ENCODE results near the gene TREM1. TPM values are rescaled to one million over a fixed set of nuclear protein-coding genes. Genes with fewer than 3 reads are reported as not detected.

TREM1 gene
- not detected in 2 replicates for total RNA-seq
- long read RNA-seq, result 0 reads

GRCh38 chr6:41286544-41287346, at the start of gene TREM1:
Gene TREM1 (minus strand): TSS chr6:41286682. CDS start chr6:41286655, 27 bp downstream.
- peaks cover 11% of the 10 kb centered on the region for H3K4me1 Mint-ChIP-seq
- DNase-seq (ENCODE audit: low read depth, low spot score), result no peak
- peaks cover 3% of the 10 kb centered on the region for H3K9me3 Mint-ChIP-seq
- no peaks in the 10 kb centered on the region for H3K36me3 Mint-ChIP-seq (ENCODE audit: low read depth)
- TF ChIP-seq CTCF (conservative IDR thresholded peaks at IDR 0.05), result no peak
- H3K27ac Mint-ChIP-seq (ENCODE audit: unreplicated experiment), result no peak within 1 kb of the TSS
- H3K4me3 Mint-ChIP-seq, result no peak within 1 kb of the TSS
- no peaks in the 10 kb centered on the region for H3K27me3 Mint-ChIP-seq (ENCODE audit: low read depth)

GRCh38 chr6:41335943-41336342, 49.5 kb upstream of the TREM1 start:
- no peaks in the 10 kb centered on the region for H3K4me1 Mint-ChIP-seq
- no peak for TF ChIP-seq CTCF (conservative IDR thresholded peaks at IDR 0.05)
- no peaks in the 10 kb centered on the region for H3K36me3 Mint-ChIP-seq (ENCODE audit: low read depth)

GRCh38 chr6:41335296-41335695, 48.8 kb upstream of the TREM1 start, which contains the start of gene NCR2:
Gene NCR2 (plus strand): TSS chr6:41335608. CDS start chr6:41335877, 269 bp downstream.
- H3K9me3 Mint-ChIP-seq, result no peaks in the 10 kb centered on the region
- DNase-seq (ENCODE audit: low read depth, low spot score), result no peak
- H3K4me1 Mint-ChIP-seq, result no peaks in the 10 kb centered on the region
- H3K27me3 Mint-ChIP-seq (ENCODE audit: low read depth), result peaks cover 5% of the 10 kb centered on the region
- H3K4me3 Mint-ChIP-seq, result no peak within 1 kb of the TSS
- peak within 1 kb of the TSS; percentile 57 for H3K27ac Mint-ChIP-seq (ENCODE audit: unreplicated experiment)
- no peaks in the 10 kb centered on the region for H3K36me3 Mint-ChIP-seq (ENCODE audit: low read depth)
- no peak for TF ChIP-seq CTCF (conservative IDR thresholded peaks at IDR 0.05)

More at GRCh38 chr6:41335943-41336342, 49.5 kb upstream of the TREM1 start:
- Mint-ChIP-seq H3K27ac (ENCODE audit: unreplicated experiment) (no peak overlapping the region), H3K9me3 (no peaks in the 10 kb centered on the region), H3K27me3 (ENCODE audit: low read depth) (peaks cover 5% of the 10 kb centered on the region), H3K4me3 (no peak overlapping the region)
- no peak for DNase-seq (ENCODE audit: low read depth, low spot score)

GRCh38 chr6:41334482-41335040, 48.1 kb upstream of the TREM1 start:
- peak; percentile 29 for TF ChIP-seq CTCF (conservative IDR thresholded peaks at IDR 0.05)
- Mint-ChIP-seq H3K4me3 (no peak overlapping the region), H3K36me3 (ENCODE audit: low read depth) (no peaks in the 10 kb centered on the region), H3K4me1 (no peaks in the 10 kb centered on the region), H3K27ac (ENCODE audit: unreplicated experiment) (no peak overlapping the region), H3K27me3 (ENCODE audit: low read depth) (peaks cover 5% of the 10 kb centered on the region), H3K9me3 (no peaks in the 10 kb centered on the region)
- no peak for DNase-seq (ENCODE audit: low read depth, low spot score)

- H3K4me1 Mint-ChIP-seq, result no peaks in the 10 kb centered on the region
- H3K9me3 Mint-ChIP-seq, result no peaks in the 10 kb centered on the region
- H3K27me3 Mint-ChIP-seq (ENCODE audit: low read depth), result peaks cover 11% of the 10 kb centered on the region
Observed at GRCh38 chr6:41332842-41333736, 46.6 kb upstream of the TREM1 start.

More at GRCh38 chr6:41332842-41333736, 46.6 kb upstream of the TREM1 start:
- no peaks in the 10 kb centered on the region for H3K36me3 Mint-ChIP-seq (ENCODE audit: low read depth)
- H3K27ac Mint-ChIP-seq (ENCODE audit: unreplicated experiment), result no peak overlapping the region
- no peak for DNase-seq (ENCODE audit: low read depth, low spot score)
- no peak for TF ChIP-seq CTCF (conservative IDR thresholded peaks at IDR 0.05)
- no peak overlapping the region for H3K4me3 Mint-ChIP-seq

Measured in neural crest cell (in vitro differentiated cells).